Measurements from ENCODE around the gene RGS11.

RGS11 gene

GRCh38 chr16:296276-296675 is 20.5 kb upstream of the RGS11 start:
- no peak for DNase-seq

GRCh38 chr16:293043-293775 is 17.5 kb upstream of the RGS11 start:
- DNase-seq = no peak

DNA sequence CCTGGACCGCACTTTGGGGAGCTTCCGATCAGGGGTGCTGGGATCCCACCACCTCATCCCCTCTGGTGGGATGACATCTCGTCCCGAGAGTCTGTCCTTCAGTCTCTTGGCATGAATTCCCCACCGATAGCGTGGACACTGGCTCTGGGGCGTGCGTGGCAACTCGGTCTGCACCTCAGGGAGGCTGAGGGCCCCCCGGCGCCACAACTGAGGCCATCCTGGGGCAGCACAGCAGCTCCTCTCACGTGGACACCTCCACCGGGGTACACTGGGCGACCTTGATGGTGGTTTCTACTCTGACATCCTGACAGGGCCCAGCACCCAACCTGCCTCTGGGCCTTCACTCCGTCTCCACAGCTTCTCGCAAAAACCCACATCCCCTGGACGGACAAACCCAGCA is 15.8 kb upstream of the RGS11 start:
- DNase-seq = no peak

DNA sequence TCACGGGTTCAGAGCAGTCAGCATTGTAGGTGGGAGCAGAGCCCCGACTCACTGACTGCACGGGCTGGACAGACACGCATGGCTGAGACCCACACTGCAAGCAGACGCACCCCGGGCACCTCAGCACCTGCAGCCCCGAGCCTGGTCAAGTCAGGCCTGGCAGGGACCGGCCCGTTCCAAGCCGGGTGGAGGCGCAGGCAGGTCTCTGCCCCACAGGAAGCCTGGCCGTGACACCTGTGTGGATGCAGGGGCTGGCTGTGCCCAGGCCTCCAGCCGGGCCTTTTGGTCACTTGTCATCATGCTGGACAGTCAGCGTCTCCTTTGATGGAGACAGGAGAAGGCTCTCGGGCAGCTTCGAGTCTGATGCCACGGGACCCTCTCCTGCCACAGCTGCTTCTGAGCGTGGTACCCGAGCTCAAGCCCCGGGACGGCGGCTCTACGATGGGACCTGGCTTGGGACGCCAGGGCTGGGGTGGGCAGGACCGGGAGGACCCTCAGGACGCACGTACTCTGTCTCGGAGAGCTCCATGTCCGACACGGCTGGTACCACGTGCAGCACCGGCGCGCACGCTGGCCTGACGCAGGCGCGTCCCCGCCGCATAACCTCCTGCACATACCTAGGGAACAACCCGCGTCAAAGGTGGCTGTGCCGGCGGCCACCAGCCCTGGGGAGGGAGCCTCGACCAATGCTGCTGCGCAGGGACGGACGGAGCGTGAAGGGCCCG is 15.1 kb upstream of the RGS11 start:
- DNase-seq = no peak

- no peak for DNase-seq
Observed at GRCh38 chr16:290015-290680, 14.4 kb upstream of the RGS11 start.

DNA sequence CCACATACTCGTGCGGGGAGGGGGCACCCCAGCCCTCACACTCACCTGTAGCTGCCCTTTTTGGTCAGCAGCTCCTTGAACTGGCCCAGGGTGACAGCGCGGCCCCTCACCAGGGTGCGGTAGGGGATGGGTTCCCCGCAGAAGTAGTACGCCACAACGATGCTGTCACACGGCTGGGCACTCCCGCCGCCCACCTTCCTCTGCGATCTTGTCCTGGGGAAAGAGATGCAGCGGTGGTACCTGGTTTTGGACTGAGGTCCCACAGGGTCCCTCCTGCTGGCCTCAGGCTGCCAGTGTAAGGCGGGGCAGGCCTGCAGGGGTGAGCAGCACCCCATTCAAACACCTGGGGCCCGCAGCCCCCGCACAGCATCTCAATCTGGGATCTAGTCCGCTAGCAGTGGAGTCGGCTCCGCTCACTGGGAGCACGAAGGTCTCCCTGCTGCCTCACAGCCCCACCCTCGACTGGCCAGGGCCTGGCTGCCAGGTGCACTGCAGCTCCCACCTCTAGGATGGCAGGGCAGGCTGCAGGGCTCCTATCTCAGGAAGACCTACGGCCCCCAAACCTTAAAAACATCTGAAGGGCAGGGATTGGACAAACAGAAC is 13.8 kb upstream of the RGS11 start:
- no peak for DNase-seq

- DNase-seq = no peak
Observed at GRCh38 chr16:287981-288920, 12.5 kb upstream of the RGS11 start.

GRCh38 chr16:287298-287811 is 11.6 kb upstream of the RGS11 start:
- no peak for DNase-seq

DNA sequence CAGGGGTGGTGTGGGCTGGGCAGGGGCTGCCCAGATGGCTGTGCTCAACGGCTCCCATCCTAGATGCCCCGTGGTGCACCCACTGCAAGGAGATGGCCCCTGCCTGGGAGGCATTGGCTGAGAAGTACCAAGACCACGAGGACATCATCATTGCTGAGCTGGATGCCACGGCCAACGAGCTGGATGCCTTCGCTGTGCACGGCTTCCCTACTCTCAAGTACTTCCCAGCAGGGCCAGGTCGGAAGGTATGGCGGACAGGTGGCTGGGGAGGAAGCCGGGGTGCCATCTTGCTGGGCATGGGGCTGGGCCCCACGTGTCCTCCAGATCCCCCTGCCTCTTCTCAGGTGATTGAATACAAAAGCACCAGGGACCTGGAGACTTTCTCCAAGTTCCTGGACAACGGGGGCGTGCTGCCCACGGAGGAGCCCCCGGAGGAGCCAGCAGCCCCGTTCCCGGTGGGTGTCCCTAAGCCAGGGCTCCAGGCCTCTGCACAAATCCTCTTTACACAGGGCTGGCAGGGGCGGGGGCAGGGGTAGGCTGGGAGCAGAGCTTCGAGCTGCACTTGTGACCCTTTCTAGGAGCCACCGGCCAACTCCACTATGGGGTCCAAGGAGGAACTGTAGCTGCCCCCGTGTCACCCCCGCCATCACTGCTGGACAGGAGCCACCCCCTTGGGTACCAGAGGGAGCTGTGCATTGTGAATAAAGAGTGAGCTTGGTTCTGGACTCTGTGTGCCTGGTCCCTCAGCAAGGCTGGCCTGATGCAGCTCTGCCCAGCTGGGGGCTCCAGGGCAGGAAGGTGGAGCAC is 10.9 kb upstream of the RGS11 start:
- DNase-seq = no peak

- DNase-seq = no peak
Observed at GRCh38 chr16:285146-286055, 9.7 kb upstream of the RGS11 start.

DNA sequence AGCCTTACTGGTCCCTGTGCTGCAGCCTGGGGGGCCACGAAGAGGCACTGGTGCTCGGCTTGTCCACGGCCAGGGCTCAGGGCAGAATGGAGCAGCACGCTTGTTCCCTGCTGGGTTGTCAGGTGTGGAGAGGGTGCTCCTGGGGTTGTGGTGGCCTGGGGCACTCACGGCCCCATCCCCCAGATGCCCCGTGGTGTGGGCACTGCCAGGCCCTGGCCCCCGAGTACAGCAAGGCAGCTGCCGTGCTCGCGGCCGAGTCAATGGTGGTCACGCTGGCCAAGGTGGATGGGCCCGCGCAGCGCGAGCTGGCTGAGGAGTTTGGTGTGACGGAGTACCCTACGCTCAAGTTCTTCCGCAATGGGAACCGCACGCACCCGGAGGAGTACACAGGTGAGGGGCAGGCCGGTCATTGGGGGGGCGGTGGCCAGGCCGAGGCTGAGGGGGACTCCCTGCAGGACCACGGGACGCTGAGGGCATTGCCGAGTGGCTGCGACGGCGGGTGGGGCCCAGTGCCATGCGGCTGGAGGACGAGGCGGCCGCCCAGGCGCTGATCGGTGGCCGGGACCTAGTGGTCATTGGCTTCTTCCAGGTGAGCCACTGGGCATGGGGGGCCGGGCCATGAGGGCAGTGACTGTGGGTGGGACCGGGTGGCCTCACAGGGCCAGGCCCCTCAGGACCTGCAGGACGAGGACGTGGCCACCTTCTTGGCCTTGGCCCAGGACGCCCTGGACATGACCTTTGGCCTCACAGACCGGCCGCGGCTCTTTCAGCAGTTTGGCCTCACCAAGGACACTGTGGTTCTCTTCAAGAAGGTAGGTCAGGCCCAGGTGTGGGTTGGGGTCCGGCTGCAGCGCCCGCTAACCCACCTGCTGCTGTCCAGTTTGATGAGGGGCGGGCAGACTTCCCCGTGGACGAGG is 8.7 kb upstream of the RGS11 start:
- DNase-seq = no peak

DNA sequence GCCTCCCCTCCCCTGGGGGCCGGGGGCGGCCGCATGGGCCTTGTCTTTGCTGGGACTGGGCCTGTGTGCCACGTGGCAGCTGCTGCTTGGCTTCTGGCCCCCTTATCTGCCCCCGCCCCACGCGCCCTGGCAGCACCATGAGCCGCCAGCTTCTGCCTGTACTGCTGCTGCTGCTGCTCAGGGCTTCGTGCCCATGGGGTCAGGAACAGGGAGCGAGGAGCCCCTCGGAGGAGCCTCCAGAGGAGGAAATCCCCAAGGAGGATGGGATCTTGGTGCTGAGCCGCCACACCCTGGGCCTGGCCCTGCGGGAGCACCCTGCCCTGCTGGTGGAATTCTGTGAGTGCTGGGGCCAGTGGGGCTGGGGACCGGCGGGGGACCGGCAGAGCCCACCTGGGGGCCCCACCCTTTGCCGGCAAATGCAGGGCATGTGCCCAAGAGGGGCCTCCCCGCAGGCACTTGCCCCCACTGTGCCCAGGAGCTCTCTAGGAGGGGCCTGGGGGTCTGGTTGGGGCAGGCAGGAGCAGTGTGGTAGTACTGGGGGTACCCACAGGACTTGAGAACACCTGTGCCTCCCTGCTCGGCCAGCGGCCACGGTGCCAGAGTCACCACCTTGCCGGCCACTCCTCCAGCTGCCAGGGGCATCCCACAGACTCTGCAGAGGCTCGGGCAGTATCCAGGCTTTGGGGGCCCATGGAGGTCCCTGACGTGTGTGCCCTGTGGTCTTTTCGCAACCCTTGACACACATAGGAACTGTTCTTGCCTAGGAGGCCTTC is 7.5 kb upstream of the RGS11 start, which contains the start of gene PDIA2:
Gene PDIA2, plus strand, starts transcription at position 132 of the 773 bp plus-strand sequence. Its CDS starts 6 bp downstream, at position 138.
- DNase-seq = no peak

GRCh38 chr16:282491-282890 is 6.7 kb upstream of the RGS11 start:
- DNase-seq = no peak

GRCh38 chr16:281660-282255 is 6.0 kb upstream of the RGS11 start:
- DNase-seq = no peak

DNA sequence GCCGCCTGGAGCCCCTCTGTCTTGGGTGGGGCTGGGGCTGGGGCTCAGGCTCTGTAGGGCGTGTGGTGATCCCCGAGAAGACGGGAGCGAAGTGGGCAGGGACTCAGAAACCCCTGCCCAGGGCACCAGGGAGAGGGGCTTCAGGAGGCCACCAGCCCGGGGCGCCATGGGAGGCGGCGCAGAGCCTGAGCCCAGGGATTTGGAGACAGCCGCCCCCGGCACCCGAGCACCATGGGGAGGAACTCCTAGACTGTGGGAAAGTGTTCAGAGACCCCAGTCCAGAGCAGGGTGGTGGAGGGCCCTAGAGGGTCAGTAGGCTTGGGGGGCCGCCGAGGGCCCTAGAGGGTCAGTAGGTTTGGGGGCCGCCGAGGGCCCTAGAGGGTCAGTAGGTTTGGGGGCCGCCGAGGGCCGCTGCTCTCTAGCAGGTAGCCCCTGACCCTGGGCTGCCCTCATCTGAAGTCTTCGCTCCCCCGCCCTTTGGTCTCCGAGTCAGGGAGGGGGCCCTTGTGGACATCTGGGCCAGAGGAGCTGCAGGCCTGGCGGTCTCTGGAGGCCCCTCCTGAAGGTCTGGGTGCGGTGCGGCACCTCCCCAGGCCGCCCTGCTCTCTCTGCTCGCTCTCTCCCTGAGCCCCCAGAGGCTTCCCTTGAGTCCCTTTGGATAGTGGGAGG is 5.4 kb upstream of the RGS11 start:
- DNase-seq = no peak

DNA sequence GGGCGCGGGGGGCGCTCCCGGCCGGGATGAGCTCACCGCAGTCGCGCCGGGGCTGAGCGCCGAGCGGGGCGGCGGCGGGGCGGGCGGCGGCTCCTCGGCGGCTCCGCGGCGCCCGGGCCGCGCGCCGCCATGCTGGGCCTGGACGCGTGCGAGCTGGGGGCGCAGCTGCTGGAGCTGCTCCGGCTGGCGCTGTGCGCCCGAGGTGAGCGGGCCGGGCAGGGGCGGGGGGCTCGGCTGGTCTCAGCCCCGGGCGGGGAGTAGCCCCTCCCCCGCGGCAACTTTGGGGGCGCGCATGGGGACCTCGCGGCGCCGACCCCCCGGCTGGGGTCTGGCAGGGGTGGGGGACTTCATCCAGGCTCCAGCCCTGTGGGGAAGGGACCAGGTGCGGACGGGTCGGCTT is 4.8 kb upstream of the RGS11 start, which contains the start of gene ARHGDIG:
Gene ARHGDIG, plus strand, starts transcription at position 40 of the 400 bp plus-strand sequence. Its CDS starts 90 bp downstream, at position 130.
- no peak for DNase-seq

GRCh38 chr16:280005-280460 is 4.3 kb upstream of the RGS11 start:
- DNase-seq = no peak
